HCT116 (cell line): ENCODE data around the gene MFN1. TPM values are rescaled to one million over a fixed set of nuclear protein-coding genes. Genes with fewer than 3 reads are reported as not detected.

ENCODE experiments used
- ATAC-seq: fragments of 200-7000 bp; cut with Tn5 transposase; 2 replicates; pipeline ENCODE4 v1.9.1; 2020; ENCODE audit warnings: mild to moderate bottlenecking, moderate library complexity
- BruUV-seq: library from RNA; stranded (reverse); fragments of 400-500 nt; replicated peaks from 2 replicates; lab custom pipeline; 2021; lab: Mats Ljungman, UMichigan
- CTCF ChIA-PET: fragments of 300-600 bp; sonication (Branson Sonifier 250); formaldehyde crosslinking; loops from one replicate; lab custom pipeline; 2021; ENCODE audit warnings: antibody characterized with exemption; lab: Charles Lee
- POLR2A ChIA-PET: fragments of 300-600, 350-600 bp; sonication (Branson Sonifier 250); formaldehyde crosslinking; loops from one replicate; lab custom pipeline; 2021; ENCODE audit warnings: antibody characterized with exemption; lab: Charles Lee
- RAD21 ChIA-PET, 2 experiments: fragments of 300-600 bp; sonication (Branson Sonifier 250); formaldehyde crosslinking; loops; one replicate each; lab custom pipeline; 2023; ENCODE audit warnings: low total read pairs in 2 of 2; ENCODE audit not compliant: uncharacterized antibody in 2 of 2, unreplicated experiment in 2 of 2, low non-redundant PET in 1 of 2; lab: Charles Lee
- DNase-seq: peaks from one replicate; pipeline ENCODE4 v3.0.0-alpha.2; 2010; ENCODE audit warnings: low read depth, low spot score
- H2AFZ ChIP-seq: fragments of 200-600 bp; shearing (Covaris generic), sonication (generic); 2 replicates; pipeline ENCODE4 v1.6.1; 2017; ENCODE audit warnings: low read depth, mixed run types, mixed read lengths, antibody characterized with exemption, low read length; ENCODE audit not compliant: poor library complexity, severe bottlenecking
- H3K27ac ChIP-seq: 2 replicates; pipeline ENCODE4 v1.5.1; 2012; ENCODE audit warnings: low read depth, low read length
- H3K27me3 ChIP-seq: fragments of 200-600 bp; sonication (generic); 2 replicates; pipeline ENCODE4 v1.6.1; 2016; ENCODE audit warnings: mixed run types, low read length, mixed read lengths; ENCODE audit not compliant: insufficient read depth
- H3K36me3 ChIP-seq, 2 experiments: fragments of 200-500 bp in 1 of 2; fragments of 200-600 bp in 1 of 2; sonication (Bioruptor generic) in 1 of 2; sonication (generic) in 1 of 2; 2 replicates each; pipeline versions ENCODE4 v1.5.1 to v1.6.1; 2014 to 2016; ENCODE audit warnings: low read length in 2 of 2, inconsistent platforms in 1 of 2, mixed read lengths in 1 of 2, mixed run types in 1 of 2; ENCODE audit not compliant: insufficient read depth in 2 of 2, control insufficient read depth in 1 of 2
- H3K4me1 ChIP-seq, 2 experiments: fragments of 200-600 bp in 1 of 2; sonication (generic) in 1 of 2; 2 replicates each; pipeline versions ENCODE4 v1.5.1 to v1.6.1; 2012 to 2017; ENCODE audit warnings: low read length in 2 of 2, inconsistent platforms in 1 of 2, mild to moderate bottlenecking in 1 of 2, mixed read lengths in 1 of 2, mixed run types in 1 of 2, moderate library complexity in 1 of 2; ENCODE audit not compliant: insufficient read depth in 2 of 2, control insufficient read depth in 1 of 2
- H3K4me2 ChIP-seq: fragments of 200-600 bp; sonication (generic); 2 replicates; pipeline ENCODE4 v1.6.1; 2017; ENCODE audit warnings: mixed run types, low read length, mixed read lengths
- H3K4me3 ChIP-seq, 2 experiments: fragments of 200-600 bp in 1 of 2; sonication (generic) in 1 of 2; replicated peaks in 1 of 2; 2 replicates each; pipeline ENCODE4 v1.5.1; 2011 to 2016; ENCODE audit warnings: low read length in 2 of 2, control low read depth in 1 of 2, low read depth in 1 of 2, mild to moderate bottlenecking in 1 of 2, mixed read lengths in 1 of 2, mixed run types in 1 of 2
- H3K79me2 ChIP-seq: fragments of 200-600 bp; sonication (generic); 2 replicates; pipeline ENCODE4 v1.6.1; 2017; ENCODE audit warnings: mild to moderate bottlenecking, mixed run types, low read length, moderate library complexity, mixed read lengths; ENCODE audit not compliant: insufficient read depth
- H3K9ac ChIP-seq: fragments of 200-600 bp; sonication (generic); 2 replicates; pipeline ENCODE4 v1.6.1; 2016; ENCODE audit warnings: low read length, mixed read lengths
- H3K9me2 ChIP-seq: fragments of 200-600 bp; sonication (generic), shearing (Covaris generic); 2 replicates; pipeline ENCODE4 v1.6.1; 2017; ENCODE audit warnings: mixed run types, mild to moderate bottlenecking, moderate library complexity; ENCODE audit not compliant: insufficient read depth
- H3K9me3 ChIP-seq, 2 experiments: fragments of 200-500 bp in 1 of 2; fragments of 200-600 bp in 1 of 2; sonication (Bioruptor generic) in 1 of 2; sonication (generic) in 1 of 2; 2 replicates each; pipeline ENCODE4 v1.6.1; 2014 to 2017; ENCODE audit warnings: low read length in 2 of 2, mixed read lengths in 2 of 2, inconsistent platforms in 1 of 2, low read depth in 1 of 2, mild to moderate bottlenecking in 1 of 2, mixed run types in 1 of 2, moderate library complexity in 1 of 2; ENCODE audit not compliant: control insufficient read depth in 1 of 2, insufficient read depth in 1 of 2
- H4K20me1 ChIP-seq: fragments of 200-600 bp; sonication (generic), shearing (Covaris generic); 2 replicates; pipeline ENCODE4 v1.6.1; 2017; ENCODE audit warnings: mixed run types, mild to moderate bottlenecking, moderate library complexity; ENCODE audit not compliant: insufficient read depth
- CBX3 ChIP-seq: IDR thresholded peaks from 2 replicates; pipeline ENCODE4 v1.6.1; 2012; ENCODE audit warnings: low read depth
- CEBPB ChIP-seq: IDR thresholded peaks from 2 replicates; pipeline ENCODE4 v1.6.1; 2012; ENCODE audit warnings: low read depth
- ELF1 ChIP-seq: IDR thresholded peaks from 2 replicates; pipeline ENCODE4 v1.6.1; 2012; ENCODE audit warnings: low read depth, borderline replicate concordance
- POLR2A ChIP-seq: IDR thresholded peaks from 2 replicates; pipeline ENCODE4 v1.7.0; 2011; ENCODE audit warnings: borderline replicate concordance; ENCODE audit not compliant: insufficient read depth, insufficient read length; ENCODE audit errors: extremely low read depth
- POLR2AphosphoS5 ChIP-seq: IDR thresholded peaks from 2 replicates; pipeline ENCODE4 v1.6.1; 2011; ENCODE audit warnings: mild to moderate bottlenecking, low read depth, low read length, moderate library complexity
- SIN3A ChIP-seq: IDR thresholded peaks from 2 replicates; pipeline ENCODE4 v1.6.1; 2012; ENCODE audit warnings: low read depth
- SP1 ChIP-seq: IDR thresholded peaks from 2 replicates; pipeline ENCODE4 v1.6.1; 2012; ENCODE audit warnings: low read depth
- TCF7L2 ChIP-seq: IDR thresholded peaks from 2 replicates; pipeline ENCODE4 v1.7.0; 2011; ENCODE audit warnings: borderline replicate concordance, inconsistent platforms; ENCODE audit not compliant: insufficient read depth, insufficient read length; ENCODE audit errors: extremely low read depth
- YY1 ChIP-seq: IDR thresholded peaks from 2 replicates; pipeline ENCODE4 v1.6.1; 2011; ENCODE audit warnings: low read length, low read depth, moderate library complexity, mild to moderate bottlenecking; ENCODE audit not compliant: insufficient replicate concordance; ENCODE audit errors: extremely low read depth
- ZFX ChIP-seq: fragments of 450-650 bp; IDR thresholded peaks from 2 replicates; pipeline ENCODE4 v1.6.1; 2017
- ZNF274 ChIP-seq: fragments of 200-500 bp; sonication (Bioruptor generic); IDR thresholded peaks from 2 replicates; pipeline ENCODE4 v1.6.1; 2014; ENCODE audit warnings: mild to moderate bottlenecking, low read depth, low read length, inconsistent platforms
- intact Hi-C: fragments of 100-400 bp; cut with micrococcal nuclease; formaldehyde crosslinking; loops from 2 replicates; pipeline ENCODE4 v1.10.0; 2022
- total RNA-seq: library from RNA; stranded (reverse); gene quantifications from one replicate; pipeline ENCODE4 v1.2.1, GENCODE V29; 2021; ENCODE audit not compliant: unreplicated experiment
- TF ChIP-seq, protein P1 (sequence below): IDR thresholded peaks from 2 replicates; pipeline ENCODE4 v1.6.1; 2011; ENCODE audit warnings: mild to moderate bottlenecking, low read length, moderate library complexity; ENCODE audit not compliant: insufficient replicate concordance; ENCODE audit errors: extremely low read depth
- TF ChIP-seq, protein P2 (sequence below): IDR thresholded peaks from 2 replicates; pipeline ENCODE4 v1.6.1; 2012
- TF ChIP-seq, protein P3 (sequence below): IDR thresholded peaks from 2 replicates; pipeline ENCODE4 v1.6.1; 2012; ENCODE audit warnings: low read depth

MFN1 gene
- total RNA-seq, 1 experiment from 2014 or later, result 54.6 TPM

DNA sequence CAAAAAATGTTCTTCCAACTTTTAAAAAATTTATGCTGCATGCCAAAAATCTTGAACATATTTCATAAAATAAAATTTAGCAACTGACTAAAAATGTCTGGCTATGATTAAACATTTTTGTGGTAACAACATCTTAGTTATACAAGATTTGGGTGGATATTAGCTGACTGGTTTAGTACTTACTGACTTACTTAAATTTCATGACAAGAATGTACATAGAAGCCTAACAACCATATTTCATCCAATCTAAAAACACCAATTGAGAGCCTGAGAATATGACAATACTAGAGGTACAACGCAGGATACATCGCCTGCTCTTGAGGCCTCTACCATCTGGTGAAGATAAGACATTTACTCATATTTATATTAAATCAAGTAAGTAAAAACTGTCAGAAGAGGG lies 69.2 kb downstream of the MFN1 start:
- Histone ChIP-seq H3K4me2 (no peak overlapping the region), H3K4me1 (no peaks in the 10 kb centered on the region), H3K9me3 (no peaks in the 10 kb centered on the region), H3K4me3 (no peak overlapping the region), H4K20me1 (no peaks in the 10 kb centered on the region), H3K27me3 (no peaks in the 10 kb centered on the region), H3K27ac (no peak overlapping the region), H3K9me2 (no peaks in the 10 kb centered on the region; the same call in 1 of the 2 replicates), H3K36me3 (no peaks in the 10 kb centered on the region; a peak in 1 of 4 replicates), H3K9ac (no peak overlapping the region), H3K79me2 (no peaks in the 10 kb centered on the region), H2AFZ (no peak overlapping the region)
- no peak for ATAC-seq
- DNase-seq, result no peak
- ChIA-PET RAD21 (no interaction called here), CTCF (no interaction called here), POLR2A (no interaction called here)
- intact Hi-C loops, result no loop called here
- BruUV-seq, result no TSS peak
- TF ChIP-seq ZNF274, result no peak

DNA sequence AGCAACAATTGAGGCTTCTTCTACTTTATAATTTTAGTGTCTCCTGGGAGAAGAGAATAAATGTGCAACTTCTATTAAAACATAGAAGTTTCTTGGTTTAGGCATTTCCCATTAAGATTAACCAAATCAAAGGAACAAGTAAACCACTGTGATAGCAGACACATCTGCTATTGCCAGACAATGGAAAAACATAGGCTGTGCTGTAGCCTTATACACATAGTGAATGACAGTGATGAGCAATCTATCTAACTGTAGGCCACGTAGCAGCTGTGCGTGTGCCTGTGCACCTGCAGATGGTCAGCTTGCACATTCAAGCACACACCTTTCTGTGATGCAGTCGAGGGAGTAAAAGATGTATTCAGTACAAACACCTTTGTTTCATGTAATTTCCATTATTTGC lies 71.1 kb downstream of the MFN1 start:
- Histone ChIP-seq H3K9me2 (no peaks in the 10 kb centered on the region; the same call in 1 of the 2 replicates), H3K27me3 (no peaks in the 10 kb centered on the region), H3K4me1 (no peaks in the 10 kb centered on the region), H3K36me3 (no peaks in the 10 kb centered on the region; a peak in 1 of 4 replicates), H3K27ac (no peak overlapping the region), H4K20me1 (no peaks in the 10 kb centered on the region), H3K9me3 (no peaks in the 10 kb centered on the region), H3K79me2 (no peaks in the 10 kb centered on the region), H3K4me3 (no peak overlapping the region), H3K4me2 (no peak overlapping the region), H2AFZ (no peak overlapping the region), H3K9ac (no peak overlapping the region)
- TF ChIP-seq, protein P1, sequence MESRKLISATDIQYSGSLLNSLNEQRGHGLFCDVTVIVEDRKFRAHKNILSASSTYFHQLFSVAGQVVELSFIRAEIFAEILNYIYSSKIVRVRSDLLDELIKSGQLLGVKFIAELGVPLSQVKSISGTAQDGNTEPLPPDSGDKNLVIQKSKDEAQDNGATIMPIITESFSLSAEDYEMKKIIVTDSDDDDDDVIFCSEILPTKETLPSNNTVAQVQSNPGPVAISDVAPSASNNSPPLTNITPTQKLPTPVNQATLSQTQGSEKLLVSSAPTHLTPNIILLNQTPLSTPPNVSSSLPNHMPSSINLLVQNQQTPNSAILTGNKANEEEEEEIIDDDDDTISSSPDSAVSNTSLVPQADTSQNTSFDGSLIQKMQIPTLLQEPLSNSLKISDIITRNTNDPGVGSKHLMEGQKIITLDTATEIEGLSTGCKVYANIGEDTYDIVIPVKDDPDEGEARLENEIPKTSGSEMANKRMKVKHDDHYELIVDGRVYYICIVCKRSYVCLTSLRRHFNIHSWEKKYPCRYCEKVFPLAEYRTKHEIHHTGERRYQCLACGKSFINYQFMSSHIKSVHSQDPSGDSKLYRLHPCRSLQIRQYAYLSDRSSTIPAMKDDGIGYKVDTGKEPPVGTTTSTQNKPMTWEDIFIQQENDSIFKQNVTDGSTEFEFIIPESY, result no peak
- TF ChIP-seq POLR2A (no peak), SP1 (no peak), ZFX (no peak), TCF7L2 (no peak), SIN3A (no peak), ELF1 (no peak), CBX3 (no peak), ZNF274 (no peak), CEBPB (no peak), POLR2AphosphoS5 (no peak), YY1 (no peak)
- TF ChIP-seq, protein P2, sequence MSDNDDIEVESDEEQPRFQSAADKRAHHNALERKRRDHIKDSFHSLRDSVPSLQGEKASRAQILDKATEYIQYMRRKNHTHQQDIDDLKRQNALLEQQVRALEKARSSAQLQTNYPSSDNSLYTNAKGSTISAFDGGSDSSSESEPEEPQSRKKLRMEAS, result no peak
- TF ChIP-seq, protein P3, sequence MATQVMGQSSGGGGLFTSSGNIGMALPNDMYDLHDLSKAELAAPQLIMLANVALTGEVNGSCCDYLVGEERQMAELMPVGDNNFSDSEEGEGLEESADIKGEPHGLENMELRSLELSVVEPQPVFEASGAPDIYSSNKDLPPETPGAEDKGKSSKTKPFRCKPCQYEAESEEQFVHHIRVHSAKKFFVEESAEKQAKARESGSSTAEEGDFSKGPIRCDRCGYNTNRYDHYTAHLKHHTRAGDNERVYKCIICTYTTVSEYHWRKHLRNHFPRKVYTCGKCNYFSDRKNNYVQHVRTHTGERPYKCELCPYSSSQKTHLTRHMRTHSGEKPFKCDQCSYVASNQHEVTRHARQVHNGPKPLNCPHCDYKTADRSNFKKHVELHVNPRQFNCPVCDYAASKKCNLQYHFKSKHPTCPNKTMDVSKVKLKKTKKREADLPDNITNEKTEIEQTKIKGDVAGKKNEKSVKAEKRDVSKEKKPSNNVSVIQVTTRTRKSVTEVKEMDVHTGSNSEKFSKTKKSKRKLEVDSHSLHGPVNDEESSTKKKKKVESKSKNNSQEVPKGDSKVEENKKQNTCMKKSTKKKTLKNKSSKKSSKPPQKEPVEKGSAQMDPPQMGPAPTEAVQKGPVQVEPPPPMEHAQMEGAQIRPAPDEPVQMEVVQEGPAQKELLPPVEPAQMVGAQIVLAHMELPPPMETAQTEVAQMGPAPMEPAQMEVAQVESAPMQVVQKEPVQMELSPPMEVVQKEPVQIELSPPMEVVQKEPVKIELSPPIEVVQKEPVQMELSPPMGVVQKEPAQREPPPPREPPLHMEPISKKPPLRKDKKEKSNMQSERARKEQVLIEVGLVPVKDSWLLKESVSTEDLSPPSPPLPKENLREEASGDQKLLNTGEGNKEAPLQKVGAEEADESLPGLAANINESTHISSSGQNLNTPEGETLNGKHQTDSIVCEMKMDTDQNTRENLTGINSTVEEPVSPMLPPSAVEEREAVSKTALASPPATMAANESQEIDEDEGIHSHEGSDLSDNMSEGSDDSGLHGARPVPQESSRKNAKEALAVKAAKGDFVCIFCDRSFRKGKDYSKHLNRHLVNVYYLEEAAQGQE, result no peak
- no peak for DNase-seq
- ChIA-PET RAD21 (no interaction called here), POLR2A (no interaction called here), CTCF (no interaction called here)
- ATAC-seq, result no peak
- intact Hi-C loops, result no loop called here
- BruUV-seq, result no TSS peak
